ENCODE measurements around the gene GUCA2A. TPM values are rescaled to one million over a fixed set of nuclear protein-coding genes. Genes with fewer than 3 reads are reported as not detected.

GUCA2A gene
- total RNA-seq, 1 experiment from 2014 or later: not detected

- ATAC-seq: peak; percentile 66
- in situ Hi-C loops (cut with HindIII; ENCODE audit: low pct_unique_long_range_greater_than_20kb, low sequenced_read_pairs): no loop called here
- TF ChIP-seq CTCF (IDR thresholded peaks at IDR 0.05) (peak; percentile 99), TCF7L2 (IDR thresholded peaks at IDR 0.05; ENCODE audit: low read depth, low read length) (no peak), REST (IDR thresholded peaks at IDR 0.05; ENCODE audit: insufficient read depth in 1 of 2, low read depth in 2 of 2, low read length in 1 of 2) (no peak)
- POLR2A ChIA-PET: no interaction called here
- intact Hi-C loops (cut with micrococcal nuclease; ENCODE audit: unreplicated experiment): loop anchor here (10.0 kb wide), 1 partner anchor 141 kb away; no protein-coding TSS in a partner anchor
- Histone ChIP-seq H3K36me3 (ENCODE audit: control insufficient read depth, insufficient read depth, low read length) (no peaks in the 10 kb centered on the region; the same call in 1 of the 2 replicates), H3K9me3 (ENCODE audit: control insufficient read depth, insufficient read depth, low read depth, low read length) (no peaks in the 10 kb centered on the region), H3K4me1 (ENCODE audit: control insufficient read depth, insufficient read depth, low read length) (no peaks in the 10 kb centered on the region; the same call in 1 of the 2 replicates), H3K4me3 (ENCODE audit: low read depth in 2 of 2, low read length in 2 of 2) (no peak overlapping the region), H3K27me3 (ENCODE audit: control insufficient read depth, insufficient read depth, low read length) (no peaks in the 10 kb centered on the region), H3K27ac (ENCODE audit: low read length) (no peak overlapping the region)
- DNase-seq (ENCODE audit: low read depth, low spot score): peak; percentile 43
- CTCF ChIA-PET: interaction anchor here (0.6 to 1.1 kb wide), 8 partner anchors 9 to 1756 kb away, joined by 3 to 9 read pairs (median 4); partner anchors contain the start of gene GUCA2A
- BruUV-seq (replicated peaks): no TSS peak
Observed at GRCh38 chr1:42173155-42173933, 8.8 kb upstream of the GUCA2A start.

- ChIA-PET CTCF (interaction anchor here (0.6 to 1.0 kb wide), 5 partner anchors 8 to 1757 kb away, joined by 3 to 9 read pairs (median 3); partner anchors contain the start of gene GUCA2A), POLR2A (no interaction called here)
- no peak for ATAC-seq
- H3K27ac ChIP-seq (ENCODE audit: low read length): no peak overlapping the region
- no peaks in the 10 kb centered on the region for H3K27me3 ChIP-seq (ENCODE audit: control insufficient read depth, insufficient read depth, low read length)
- H3K9me3 ChIP-seq (ENCODE audit: control insufficient read depth, insufficient read depth, low read depth, low read length): no peaks in the 10 kb centered on the region
- DNase-seq (ENCODE audit: low read depth, low spot score): no peak
- TF ChIP-seq REST (IDR thresholded peaks at IDR 0.05; ENCODE audit: insufficient read depth in 1 of 2, low read depth in 2 of 2, low read length in 1 of 2) (no peak), SIN3A (IDR thresholded peaks at IDR 0.05; ENCODE audit: borderline replicate concordance, insufficient read depth, low read depth, low read length) (no peak), CTCF (IDR thresholded peaks at IDR 0.05) (no peak), POLR2AphosphoS5 (IDR thresholded peaks at IDR 0.05; ENCODE audit: low read depth, low read length) (no peak), TCF7L2 (IDR thresholded peaks at IDR 0.05; ENCODE audit: low read depth, low read length) (no peak)
- BruUV-seq (replicated peaks): no TSS peak
- no peak overlapping the region for H3K4me3 ChIP-seq (ENCODE audit: low read depth in 2 of 2, low read length in 2 of 2)
- intact Hi-C loops (cut with micrococcal nuclease; ENCODE audit: unreplicated experiment): loop anchor here (10.0 kb wide), 1 partner anchor 142 kb away; no protein-coding TSS in a partner anchor
- no peaks in the 10 kb centered on the region; the same call in 1 of the 2 replicates for H3K4me1 ChIP-seq (ENCODE audit: control insufficient read depth, insufficient read depth, low read length)
- in situ Hi-C loops (cut with HindIII; ENCODE audit: low pct_unique_long_range_greater_than_20kb, low sequenced_read_pairs): no loop called here
- no peaks in the 10 kb centered on the region; the same call in 1 of the 2 replicates for H3K36me3 ChIP-seq (ENCODE audit: control insufficient read depth, insufficient read depth, low read length)
Observed at GRCh38 chr1:42172381-42173133, 8.0 kb upstream of the GUCA2A start.

All from Panc1 (cell line).